Cardiac fibroblast (primary cell): ENCODE measurements around the gene DONSON.
A peak's percentile ranks its signal among the peaks of the same experiment; 100 is the strongest.

Experiments
- DNase-seq, 2 donors: peaks; one replicate each; pipeline versions ENCODE4 v3.0.0 to v3.0.0-alpha.2; 2010; ENCODE audit warnings: low read depth in 2 of 2
- H3K4me3 ChIP-seq, 2 donors: replicated peaks in 1 of 2; 1 replicate in 1 of 2; 2 replicates in 1 of 2; pipeline ENCODE4 v1.5.1; 2011; ENCODE audit warnings: low read depth in 2 of 2, low read length in 2 of 2, mild to moderate bottlenecking in 2 of 2, moderate library complexity in 1 of 2
- TF ChIP-seq, protein P1 (sequence below): IDR thresholded peaks from one replicate; pipeline ENCODE4 v1.5.1; 2011; ENCODE audit warnings: low read depth, mild to moderate bottlenecking, low read length, inconsistent platforms

The DONSON gene

DNA sequence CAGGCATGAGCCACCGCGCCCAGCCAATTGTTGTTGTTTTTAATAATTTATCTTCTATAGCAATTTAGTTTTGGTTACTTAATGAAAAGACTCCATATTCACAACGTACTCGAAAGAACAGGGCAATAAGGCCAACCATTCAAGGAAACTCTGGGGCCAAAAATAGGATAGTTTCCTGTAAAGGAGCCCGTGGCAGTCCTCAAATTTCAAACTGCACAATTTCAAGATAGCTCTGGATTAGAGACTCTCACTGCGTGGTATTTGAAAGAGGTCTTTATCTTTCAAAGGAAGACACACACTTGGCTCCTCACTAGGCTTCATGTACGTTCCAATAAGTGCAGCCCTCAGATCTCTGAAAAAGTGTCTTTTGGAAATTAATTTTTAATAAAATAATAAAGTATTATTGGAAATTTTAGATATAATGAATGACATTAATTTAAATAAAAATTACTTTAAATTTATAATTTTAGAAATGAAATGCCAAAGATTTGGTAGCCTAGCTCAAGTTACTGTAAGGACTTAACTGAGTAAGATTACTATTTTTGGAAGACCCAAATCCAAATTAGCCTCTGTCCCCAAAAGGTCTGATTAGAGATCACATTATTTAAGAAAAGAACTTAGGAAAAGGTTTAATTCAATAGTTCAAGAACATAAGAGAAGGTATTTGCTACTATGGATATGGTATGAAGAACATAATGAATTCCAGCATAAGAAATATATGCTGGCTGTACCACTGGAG lies 22.7 kb upstream of the DONSON start:
- no peak overlapping the region for H3K4me3 ChIP-seq
- TF ChIP-seq, protein P1, sequence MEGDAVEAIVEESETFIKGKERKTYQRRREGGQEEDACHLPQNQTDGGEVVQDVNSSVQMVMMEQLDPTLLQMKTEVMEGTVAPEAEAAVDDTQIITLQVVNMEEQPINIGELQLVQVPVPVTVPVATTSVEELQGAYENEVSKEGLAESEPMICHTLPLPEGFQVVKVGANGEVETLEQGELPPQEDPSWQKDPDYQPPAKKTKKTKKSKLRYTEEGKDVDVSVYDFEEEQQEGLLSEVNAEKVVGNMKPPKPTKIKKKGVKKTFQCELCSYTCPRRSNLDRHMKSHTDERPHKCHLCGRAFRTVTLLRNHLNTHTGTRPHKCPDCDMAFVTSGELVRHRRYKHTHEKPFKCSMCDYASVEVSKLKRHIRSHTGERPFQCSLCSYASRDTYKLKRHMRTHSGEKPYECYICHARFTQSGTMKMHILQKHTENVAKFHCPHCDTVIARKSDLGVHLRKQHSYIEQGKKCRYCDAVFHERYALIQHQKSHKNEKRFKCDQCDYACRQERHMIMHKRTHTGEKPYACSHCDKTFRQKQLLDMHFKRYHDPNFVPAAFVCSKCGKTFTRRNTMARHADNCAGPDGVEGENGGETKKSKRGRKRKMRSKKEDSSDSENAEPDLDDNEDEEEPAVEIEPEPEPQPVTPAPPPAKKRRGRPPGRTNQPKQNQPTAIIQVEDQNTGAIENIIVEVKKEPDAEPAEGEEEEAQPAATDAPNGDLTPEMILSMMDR = no peak

DNA sequence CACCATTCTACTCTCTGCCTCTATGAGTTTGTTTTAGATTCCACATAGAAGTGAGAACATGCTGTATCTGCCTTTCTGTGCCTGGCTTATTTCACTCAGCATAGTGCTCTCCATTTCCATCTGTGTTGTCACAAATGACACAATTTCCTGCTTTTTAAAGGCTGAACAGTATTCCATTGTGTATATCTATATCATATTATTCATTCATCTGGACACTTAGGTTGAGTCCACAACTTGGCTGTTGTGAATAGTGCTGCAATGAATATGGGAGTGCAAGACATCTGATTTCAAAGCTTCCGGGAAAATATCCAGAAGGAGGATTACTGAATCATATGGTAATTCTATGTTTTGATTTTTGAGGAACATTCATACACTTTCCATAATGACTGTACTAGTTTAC lies 20.1 kb upstream of the DONSON start:
- peak; percentile 64 to 77 for DNase-seq
- H3K4me3 ChIP-seq = no peak overlapping the region
- TF ChIP-seq, protein P1 = no peak

More for the DNA sequence above, 22.7 kb upstream of the DONSON start:
- no peak for DNase-seq

DNA sequence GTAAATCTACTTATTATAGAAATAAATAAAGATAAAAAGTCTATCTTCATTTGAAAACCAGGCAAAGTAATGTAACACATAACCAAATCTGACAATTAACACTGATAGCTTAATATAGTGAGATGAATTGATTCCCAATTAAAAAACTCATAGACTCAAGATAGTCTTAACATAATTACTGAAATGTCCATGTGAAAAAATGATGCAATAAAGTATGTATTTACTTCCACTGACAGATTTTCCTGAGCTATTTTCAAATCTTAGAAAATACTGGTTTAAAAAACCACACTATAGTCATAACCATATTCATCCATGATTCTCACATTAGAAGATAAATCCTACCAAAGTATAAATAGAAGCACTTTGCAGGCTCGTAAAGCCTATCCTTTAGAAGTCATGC lies 9.6 kb upstream of the DONSON start:
- H3K4me3 ChIP-seq = no peak overlapping the region
- TF ChIP-seq, protein P1 = no peak
- no peak for DNase-seq

DNA sequence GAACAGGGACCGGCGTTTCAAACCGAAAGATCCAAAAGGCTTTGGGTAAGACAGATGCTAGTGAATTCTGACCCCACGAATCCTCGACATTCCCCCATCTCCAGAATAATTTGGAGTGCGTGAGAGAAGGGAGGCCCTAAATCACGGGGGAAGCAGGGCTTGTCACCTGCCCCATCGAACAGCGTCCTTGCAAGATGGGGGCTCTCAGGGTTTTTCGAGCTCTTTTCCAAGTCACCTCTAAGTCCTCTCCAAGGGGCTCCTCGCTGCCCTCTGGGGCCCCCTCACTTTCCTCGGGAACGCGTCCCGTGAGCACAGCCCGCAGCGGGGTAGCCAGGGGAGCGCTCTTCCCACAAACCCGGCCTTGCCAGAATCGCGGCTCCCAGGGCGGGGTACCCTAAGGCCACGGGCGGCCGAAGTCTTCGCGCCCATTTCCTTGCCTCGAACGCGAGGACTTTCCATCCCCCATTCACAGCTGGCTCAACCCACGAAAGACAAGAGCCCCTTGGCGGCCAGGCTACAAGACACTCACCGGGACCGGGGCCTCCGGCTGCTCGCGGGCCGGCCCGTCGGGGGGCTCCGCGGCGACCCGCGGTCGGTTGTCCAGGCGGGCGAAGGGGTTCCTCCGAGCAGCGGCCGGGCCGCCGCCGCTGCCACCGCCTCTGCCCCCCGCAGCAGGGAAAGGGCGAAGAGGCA lies 546 bp downstream of the DONSON start:
- TF ChIP-seq, protein P1 = no peak
- DNase-seq = peak; percentile 36 to 41
- H3K4me3 ChIP-seq = peak overlapping the region; percentile 69 to 88

DNA sequence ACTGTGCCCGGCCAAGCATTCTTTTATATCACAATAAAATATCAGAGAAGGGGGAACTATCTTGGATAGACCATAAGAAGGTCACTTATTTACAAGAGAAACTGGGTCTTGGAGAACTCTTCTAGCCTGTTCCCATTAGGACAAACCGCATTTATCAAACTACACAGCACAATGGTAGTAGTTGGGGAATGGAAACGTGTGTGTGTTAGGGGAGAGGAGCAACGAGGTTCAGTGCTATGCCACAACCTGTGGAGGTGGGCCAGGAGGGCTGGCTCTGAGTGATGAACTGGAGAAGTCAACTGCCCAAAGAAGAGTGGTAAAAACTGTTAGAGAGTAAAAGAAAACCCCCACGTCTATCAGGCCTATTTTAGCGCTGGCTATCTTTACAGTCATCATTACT lies 1.6 kb downstream of the DONSON start:
- TF ChIP-seq, protein P1 = no peak
- no peak for DNase-seq
- peak overlapping the region in 1 of 2 donors; percentile 69 for H3K4me3 ChIP-seq

DNA sequence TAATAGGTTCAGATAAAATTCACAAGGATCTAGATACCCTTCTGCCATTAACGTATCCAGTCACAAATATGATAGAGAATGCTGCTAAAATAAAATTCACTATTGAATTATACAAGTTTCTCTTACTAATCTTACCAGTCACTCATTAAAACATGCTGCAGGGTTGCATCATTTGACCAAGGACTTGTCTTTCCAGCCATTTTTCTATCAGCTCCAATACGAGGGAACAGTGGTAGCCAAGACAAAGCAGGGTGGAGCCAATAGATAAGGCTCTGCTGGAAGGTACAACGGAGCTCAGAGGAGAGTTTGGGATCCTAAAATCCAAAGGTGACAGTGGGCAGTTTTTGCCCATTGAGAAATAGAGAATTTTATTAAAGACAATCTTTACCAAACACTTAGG lies 4.0 kb downstream of the DONSON start:
- no peak for DNase-seq
- H3K4me3 ChIP-seq = no peak overlapping the region
- TF ChIP-seq, protein P1 = no peak
